DLD1 (cell line): ENCODE results near the gene AGPAT1.
"Not testable (repeated sequence)": the region's sequence is repeated elsewhere in the genome, so short reads cannot be mapped to it uniquely, and the experiment has no call there.

Experiments
- in situ Hi-C: cut with HindIII; loops from 2 replicates; pipeline ENCODE4 v1.10.0; 2017; ENCODE audit warnings: low sequenced_read_pairs

AGPAT1 gene

DNA sequence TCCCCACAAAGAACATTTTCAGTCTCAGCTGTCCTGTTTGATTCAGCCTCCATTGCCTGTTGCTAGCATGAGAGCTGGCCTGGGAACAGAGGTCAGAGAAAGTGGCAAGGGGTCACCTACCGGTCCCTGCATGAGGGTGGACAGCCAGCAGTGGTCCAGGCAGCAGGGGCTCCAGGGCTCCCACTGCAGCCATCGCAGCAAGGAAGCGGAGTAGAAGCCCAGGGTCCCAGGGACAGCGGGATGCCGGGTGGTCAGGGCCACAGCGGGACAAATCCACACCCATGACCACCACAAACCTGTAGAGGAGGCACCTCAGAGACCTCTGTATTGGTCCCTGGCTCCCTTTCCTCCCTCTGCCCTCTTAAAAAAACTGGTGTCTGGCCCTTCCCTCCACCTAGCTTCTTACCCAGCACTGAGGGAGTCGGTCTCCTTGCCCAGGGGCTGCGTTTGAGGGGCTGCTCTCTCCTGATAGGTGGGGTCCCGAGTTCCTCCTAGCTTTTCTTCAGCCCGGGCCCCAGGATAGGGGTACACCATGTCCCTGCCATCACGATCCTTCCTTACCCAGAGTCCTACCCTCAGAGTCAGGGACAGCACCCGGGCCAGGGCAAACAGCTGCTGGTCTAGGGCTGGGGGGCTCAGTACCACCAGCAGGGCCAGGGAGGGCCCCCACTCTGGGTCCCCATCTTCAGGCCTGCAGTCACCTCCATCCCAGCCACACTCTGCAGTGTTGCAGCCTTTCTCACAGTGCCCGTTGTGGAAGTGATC, 25.0 kb upstream of the AGPAT1 start:
- in situ Hi-C loops: no loop called here

- in situ Hi-C loops: no loop called here
These were observed 23.0 kb upstream of the AGPAT1 start for GRCh38 chr6:32198866-32199265.

GRCh38 chr6:32198345-32198696, 22.4 kb upstream of the AGPAT1 start:
- in situ Hi-C loops: no loop called here

GRCh38 chr6:32196682-32197616, 21.1 kb upstream of the AGPAT1 start:
- in situ Hi-C loops: no loop called here

GRCh38 chr6:32195902-32196681, 20.2 kb upstream of the AGPAT1 start:
- in situ Hi-C loops: no loop called here

GRCh38 chr6:32195652-32195901, 19.7 kb upstream of the AGPAT1 start:
- in situ Hi-C loops: no loop called here

DNA sequence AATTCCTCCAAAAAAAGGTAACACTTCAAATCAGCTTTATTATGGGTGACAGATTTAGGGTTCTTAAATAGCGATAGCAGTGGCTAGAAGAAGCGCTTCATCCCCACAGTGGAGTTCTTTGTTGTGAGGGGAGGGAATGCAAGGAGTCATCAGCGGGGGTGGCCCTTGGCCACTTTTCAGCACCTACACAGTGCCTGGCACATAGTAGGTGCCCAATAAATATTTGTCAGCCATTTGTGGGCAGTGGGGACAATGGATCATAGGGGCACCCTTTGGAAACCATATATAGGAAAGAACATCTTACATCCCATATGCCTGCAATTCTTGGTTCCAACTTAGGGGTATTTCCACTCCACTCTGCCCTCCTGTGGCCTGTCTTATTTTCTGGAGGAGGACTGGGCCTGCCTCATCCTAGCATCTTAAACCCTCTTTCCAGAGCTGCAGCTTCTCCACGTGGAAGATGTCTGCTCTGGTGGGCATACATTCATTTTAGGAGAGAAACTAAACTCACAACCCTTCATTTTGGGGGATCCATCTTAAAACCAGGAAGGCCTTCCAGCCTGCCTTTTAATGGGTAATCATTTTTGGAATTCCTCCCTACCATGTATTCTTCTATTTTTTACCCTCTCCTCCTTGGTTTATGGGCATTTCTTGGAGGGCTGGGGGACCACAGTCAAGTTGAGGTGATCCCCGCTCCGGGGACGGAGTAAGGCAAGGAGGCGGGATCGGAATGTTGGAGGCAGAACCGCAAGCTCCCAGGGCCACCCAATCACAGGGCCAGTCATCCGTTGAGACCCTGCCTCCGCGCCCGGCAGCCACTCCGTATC, 19.2 kb upstream of the AGPAT1 start:
- in situ Hi-C loops: no loop called here

DNA sequence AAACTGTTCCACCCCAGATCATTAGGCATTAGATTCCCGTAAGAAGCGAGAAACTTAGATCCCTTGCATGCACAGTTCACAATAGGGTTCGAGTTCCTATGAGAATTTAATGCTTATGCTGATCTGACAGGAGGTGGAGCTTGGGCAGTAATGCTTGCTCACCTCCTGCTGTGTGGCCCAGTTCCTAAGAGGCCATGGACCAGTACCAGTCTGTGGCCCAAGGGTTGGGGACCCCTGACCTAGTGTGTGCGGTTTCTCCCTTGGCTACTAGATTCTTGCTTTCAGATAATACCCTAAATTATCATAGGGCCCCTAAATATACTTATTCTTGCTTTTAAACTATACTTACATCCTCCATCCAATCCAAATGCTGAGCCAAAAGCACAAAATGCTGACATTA, 18.5 kb upstream of the AGPAT1 start:
- in situ Hi-C loops: no loop called here

- in situ Hi-C loops: not testable (repeated sequence)
These were observed 17.2 kb upstream of the AGPAT1 start for GRCh38 chr6:32193096-32193495.

GRCh38 chr6:32192608-32193039, 16.7 kb upstream of the AGPAT1 start, which contains the start of gene GPSM3:
Gene GPSM3 (minus strand): TSS chr6:32192643. CDS start chr6:32192513, 130 bp downstream.
- in situ Hi-C loops: no loop called here

DNA sequence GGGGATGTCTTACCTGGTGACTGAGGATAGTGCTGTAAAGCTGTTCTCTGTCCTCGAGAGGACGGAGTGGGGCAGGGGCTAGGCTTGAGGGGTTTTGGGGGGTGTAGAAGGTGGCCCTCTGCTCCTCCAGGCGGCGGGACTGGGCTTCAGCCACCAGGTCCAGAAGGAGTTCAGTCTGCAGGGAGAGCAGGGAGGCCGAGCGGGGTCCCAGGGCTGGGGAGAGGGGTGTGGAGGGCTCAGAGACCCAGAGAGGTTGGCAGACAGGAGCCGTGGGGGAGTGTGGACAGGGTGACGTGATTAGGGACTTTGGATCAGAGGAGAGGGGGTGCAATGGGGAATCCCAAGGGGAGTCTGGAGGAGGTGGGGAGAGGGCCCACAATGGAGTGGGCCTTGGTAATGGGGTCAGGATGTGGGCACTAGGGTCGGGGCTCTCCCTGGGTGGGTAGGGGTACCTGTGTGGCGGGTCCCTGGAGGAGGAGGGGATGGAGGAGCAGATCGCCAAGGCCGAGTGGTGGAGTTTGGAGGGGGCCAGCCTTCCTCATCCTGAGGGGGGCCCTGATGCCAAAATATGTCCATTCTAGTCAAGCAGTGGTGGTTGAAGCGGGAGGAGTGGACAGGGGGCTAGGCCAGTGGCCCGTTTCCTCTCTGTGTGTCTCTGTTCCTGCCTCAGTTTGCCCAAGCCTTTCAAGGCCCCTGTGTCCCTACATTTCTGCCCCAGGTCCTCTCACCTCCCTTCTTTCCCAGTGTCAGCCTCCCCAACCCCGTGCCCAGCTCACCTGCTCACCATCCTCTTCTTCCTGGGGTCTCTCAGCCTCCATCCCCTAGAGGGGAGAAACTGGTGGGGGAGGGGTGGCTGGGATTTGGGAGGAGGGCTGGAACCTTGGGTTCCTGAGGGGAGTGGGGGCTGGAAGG, 16.1 kb upstream of the AGPAT1 start:
- in situ Hi-C loops: no loop called here

GRCh38 chr6:32190911-32191677, 15.2 kb upstream of the AGPAT1 start:
- in situ Hi-C loops: no loop called here

- in situ Hi-C loops: no loop called here
These were observed 14.4 kb upstream of the AGPAT1 start, which contains the start of gene PBX2 for GRCh38 chr6:32190054-32190851. Gene PBX2 (minus strand): TSS chr6:32190202. CDS start chr6:32189915, 287 bp downstream.

DNA sequence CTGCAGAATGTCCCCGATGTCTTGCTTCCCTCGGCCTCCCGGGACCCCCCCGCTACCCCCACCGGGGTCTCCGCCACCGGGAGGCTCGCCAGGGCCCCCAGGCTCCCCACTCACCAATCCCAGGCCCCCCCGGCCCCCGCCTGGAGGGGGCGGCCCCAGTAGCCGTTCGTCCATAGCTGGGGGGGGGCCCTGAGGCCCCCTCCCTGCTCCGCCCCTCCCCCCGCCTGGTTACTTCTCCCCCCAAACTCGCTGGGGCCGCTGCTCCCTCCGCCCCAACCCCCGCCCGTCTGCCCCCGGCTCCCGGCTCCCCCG, 13.8 kb upstream of the AGPAT1 start:
- in situ Hi-C loops: no loop called here

- in situ Hi-C loops: no loop called here
These were observed 13.3 kb upstream of the AGPAT1 start for GRCh38 chr6:32189069-32189741.

DNA sequence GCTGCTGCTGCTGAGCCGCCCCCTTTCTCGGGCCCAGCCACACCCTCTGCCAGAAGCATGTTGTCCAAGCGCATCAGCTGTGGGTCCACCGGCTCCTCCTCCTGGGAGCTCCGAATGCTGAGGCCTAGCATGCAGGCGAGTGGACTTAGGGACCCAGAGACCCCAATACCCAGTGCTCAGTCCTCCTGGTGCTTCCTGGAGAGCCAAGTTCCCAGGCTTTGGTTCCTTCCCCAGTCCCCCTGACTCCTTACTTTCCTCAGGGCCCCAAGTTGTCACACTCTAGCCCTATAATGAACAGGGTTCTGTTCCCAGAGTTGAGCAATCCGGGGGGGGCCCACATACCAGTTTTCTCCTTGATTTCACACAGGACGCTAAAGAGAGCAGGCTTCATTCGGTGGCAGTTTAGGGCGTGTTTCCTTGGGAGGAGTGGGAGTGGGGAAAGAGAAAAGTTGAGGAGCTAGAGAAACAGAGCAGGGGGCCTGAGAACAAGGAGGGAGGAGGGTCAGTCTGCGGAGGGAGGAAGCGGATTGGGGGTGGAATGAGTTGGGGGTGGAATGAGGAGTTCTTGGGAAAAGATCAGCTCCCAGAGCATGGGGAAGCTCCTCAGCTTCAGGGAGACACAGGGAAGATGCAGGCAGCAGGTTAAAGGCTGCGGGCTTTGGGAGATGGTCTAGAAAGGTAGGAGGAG, 12.6 kb upstream of the AGPAT1 start:
- in situ Hi-C loops: no loop called here
